Cardiac septum (tissue), 1 donor: ENCODE results near the gene SPATC1L. TPM values are rescaled to one million over a fixed set of nuclear protein-coding genes. Genes with fewer than 3 reads are reported as not detected.
"Not testable (repeated sequence)": the region's sequence is repeated elsewhere in the genome, so short reads cannot be mapped to it uniquely, and the experiment has no call there.

Experiments
- DNase-seq: peaks from one replicate; pipeline ENCODE4 v3.0.0-alpha.2; 2020; ENCODE audit warnings: low spot score
- intact Hi-C: fragments of 100-400 bp; cut with DNase I; formaldehyde crosslinking; loops from one replicate; pipeline ENCODE4 v1.14.0; 2022
- total RNA-seq: library from RNA; stranded (reverse); fragmentation: NEBNext Ultra II Directional; extraction: Animal tissue kit (Norgen Biotek cat#: 25700); gene quantifications from one replicate; pipeline ENCODE4 v1.2.1, GENCODE V29; 2021
- donor health status: DM: no; HTN: no; CAD: no.

SPATC1L gene
- total RNA-seq, 1 donor from 2014 or later: 7.3 TPM

GRCh38 chr21:46144464-46145070 is 39.7 kb downstream of the SPATC1L start:
- DNase-seq: no peak
- intact Hi-C loops: loop anchor here (10.0 kb wide), 2 partner anchors 80 to 110 kb away; partner anchors contain the start of gene LSS

- DNase-seq: no peak
- intact Hi-C loops: loop anchor here (10.0 kb wide), 2 partner anchors 82 to 112 kb away; partner anchors contain the start of gene LSS
Measured at GRCh38 chr21:46142582-46143473, 41.4 kb downstream of the SPATC1L start.

- no peak for DNase-seq
- intact Hi-C loops: loop anchor here (10.0 kb wide), 2 partner anchors 83 to 113 kb away; partner anchors contain the start of gene LSS
Measured at GRCh38 chr21:46141767-46142581, 42.3 kb downstream of the SPATC1L start.

- intact Hi-C loops: loop anchor here (10.0 kb wide), 2 partner anchors 84 to 114 kb away; partner anchors contain the start of gene LSS
- not testable (repeated sequence) for DNase-seq
Measured at GRCh38 chr21:46140352-46141003, 43.8 kb downstream of the SPATC1L start.

GRCh38 chr21:46139686-46140085 is 44.6 kb downstream of the SPATC1L start:
- intact Hi-C loops: loop anchor here (10.0 kb wide), 2 partner anchors 85 to 115 kb away; partner anchors contain the start of gene LSS
- DNase-seq: no peak

GRCh38 chr21:46138383-46138970 is 45.8 kb downstream of the SPATC1L start:
- DNase-seq: no peak
- intact Hi-C loops: no loop called here

- intact Hi-C loops: no loop called here
- no peak for DNase-seq
Measured at GRCh38 chr21:46137908-46138307, 46.4 kb downstream of the SPATC1L start.

- intact Hi-C loops: loop anchor here (1.0 kb wide), 1 partner anchor 42 kb away; no protein-coding TSS in a partner anchor
- DNase-seq: no peak
Measured at GRCh38 chr21:46136739-46137349, 47.4 kb downstream of the SPATC1L start.

GRCh38 chr21:46135782-46136395 is 48.4 kb downstream of the SPATC1L start:
- intact Hi-C loops: loop anchor here (1.0 kb wide), 1 partner anchor 41 kb away; no protein-coding TSS in a partner anchor
- no peak for DNase-seq

- intact Hi-C loops: no loop called here
- DNase-seq: no peak
Measured at GRCh38 chr21:46131838-46132651, 52.2 kb downstream of the SPATC1L start.

- intact Hi-C loops: no loop called here
- DNase-seq: no peak
Measured at GRCh38 chr21:46131588-46131837, 52.7 kb downstream of the SPATC1L start.

GRCh38 chr21:46130831-46131587 is 53.2 kb downstream of the SPATC1L start:
- intact Hi-C loops: no loop called here
- DNase-seq: no peak

GRCh38 chr21:46129846-46130651 is 54.2 kb downstream of the SPATC1L start:
- DNase-seq: no peak
- intact Hi-C loops: loop anchor here (10.0 kb wide), 1 partner anchor 135 kb away; no protein-coding TSS in a partner anchor

GRCh38 chr21:46128933-46129571 is 55.2 kb downstream of the SPATC1L start:
- intact Hi-C loops: loop anchor here (10.0 kb wide), 1 partner anchor 134 kb away; no protein-coding TSS in a partner anchor
- peak; percentile 72 for DNase-seq
